RWPE1 (cell line): ENCODE data around the gene SREBF1.

Experiments
- CTCF ChIA-PET: fragments of 350-600 bp; sonication (Branson Sonifier 250); formaldehyde crosslinking; extraction: SDS; loops from one replicate; lab custom pipeline; 2021; lab: Yijun Ruan, JAX
- POLR2A ChIA-PET: fragments of 400-600 bp; formaldehyde crosslinking; extraction: SDS; loops from one replicate; lab custom pipeline; 2020; ENCODE audit warnings: antibody characterized with exemption; ENCODE audit not compliant: low non-redundant PET; lab: Yijun Ruan, JAX
- DNase-seq: peaks from one replicate; pipeline ENCODE4 v3.0.0; 2012; ENCODE audit warnings: low spot score
- H3K27ac ChIP-seq: fragments of 450-650 bp; 2 replicates; pipeline ENCODE4 v1.5.1; 2017
- CTCF ChIP-seq: fragments of 450-650 bp; conservative IDR thresholded peaks from 2 replicates; pipeline ENCODE4 v1.5.1; 2017; ENCODE audit warnings: low read depth, mild to moderate bottlenecking

Gene SREBF1

GRCh38 chr17:17839791-17840707, 3.3 kb upstream of the SREBF1 start:
- ChIA-PET POLR2A (interaction anchor here (1.0 to 1.7 kb wide), 3 partner anchors 20 to 158 kb away, joined by 3 to 5 read pairs (median 4); no protein-coding TSS in a partner anchor), CTCF (interaction anchor here (0.6 kb wide), 1 partner anchor 14 kb away, joined by 8 read pairs; no protein-coding TSS in a partner anchor)
- DNase-seq: peak; percentile 94
- peak overlapping the region; percentile 100 for H3K27ac ChIP-seq
- TF ChIP-seq CTCF: no peak

GRCh38 chr17:17837966-17838962, 1.5 kb upstream of the SREBF1 start:
- peak overlapping the region; percentile 100 for H3K27ac ChIP-seq
- DNase-seq: no peak
- no peak for TF ChIP-seq CTCF
- ChIA-PET CTCF (interaction anchor here (3.5 kb wide), 1 partner anchor 22 kb away, joined by 14 read pairs; no protein-coding TSS in a partner anchor), POLR2A (interaction anchor here (0.5 to 3.0 kb wide), 8 partner anchors 10 to 87 kb away, joined by 3 to 13 read pairs (median 3); no protein-coding TSS in a partner anchor)

GRCh38 chr17:17837380-17837821, 615 bp upstream of the SREBF1 start:
- ChIA-PET POLR2A (interaction anchor here (0.5 to 3.0 kb wide), 8 partner anchors 10 to 135 kb away, joined by 3 to 13 read pairs (median 3); partner anchors contain the start of genes DRC3 and TOM1L2), CTCF (interaction anchor here (3.5 kb wide), 1 partner anchor 23 kb away, joined by 14 read pairs; no protein-coding TSS in a partner anchor)
- TF ChIP-seq CTCF: no peak
- no peak for DNase-seq
- peak overlapping the region; percentile 100 for H3K27ac ChIP-seq

- DNase-seq: peak; percentile 95
- H3K27ac ChIP-seq: peak overlapping the region; percentile 100
- no peak for TF ChIP-seq CTCF
- ChIA-PET POLR2A (interaction anchor here (0.6 to 3.0 kb wide), 10 partner anchors 9 to 136 kb away, joined by 3 to 13 read pairs (median 4); partner anchors contain the start of genes DRC3 and TOM1L2), CTCF (interaction anchor here (0.6 to 3.5 kb wide), 3 partner anchors 16 to 24 kb away, joined by 3 to 14 read pairs (median 4); no protein-coding TSS in a partner anchor)
Measured at GRCh38 chr17:17836250-17836817, 452 bp downstream of the SREBF1 start.

- DNase-seq: no peak
- TF ChIP-seq CTCF: no peak
- peak overlapping the region; percentile 100 for H3K27ac ChIP-seq
- CTCF ChIA-PET: interaction anchor here (0.6 to 3.5 kb wide), 3 partner anchors 16 to 25 kb away, joined by 3 to 14 read pairs (median 4); no protein-coding TSS in a partner anchor
- POLR2A ChIA-PET: interaction anchor here (0.7 to 3.0 kb wide), 8 partner anchors 8 to 26 kb away, joined by 3 to 13 read pairs (median 4); no protein-coding TSS in a partner anchor
Measured at GRCh38 chr17:17835415-17836249, 1.2 kb downstream of the SREBF1 start.
